Smooth muscle cell (in vitro differentiated cells): Measurements from ENCODE around the gene IDH3G. TPM values are rescaled to one million over a fixed set of nuclear protein-coding genes. Genes with fewer than 3 reads are reported as not detected.

Experiments used
- DNase-seq: peaks from one replicate; lab custom pipeline; 2025; ENCODE audit not compliant: unreplicated experiment; lab: John Stamatoyannopoulos, UW
- H2AFZ ChIP-seq: fragments of 200-600 bp; sonication (generic); 2 replicates; pipeline ENCODE4 v1.6.0; 2016; ENCODE audit warnings: antibody characterized with exemption, low read depth, mild to moderate bottlenecking
- H3F3A ChIP-seq: fragments of 200-600 bp; sonication (generic); 2 replicates; pipeline ENCODE4 v1.6.0; 2017; ENCODE audit warnings: antibody characterized with exemption, low read depth
- H3K27ac ChIP-seq: fragments of 200-600 bp; sonication (generic); 2 replicates; pipeline ENCODE4 v1.5.1; 2016; ENCODE audit warnings: low read depth, mild to moderate bottlenecking
- H3K27me3 ChIP-seq: fragments of 200-600 bp; sonication (generic); 2 replicates; pipeline ENCODE4 v1.6.1; 2016; ENCODE audit warnings: low read depth, mild to moderate bottlenecking
- H3K36me3 ChIP-seq: fragments of 200-600 bp; sonication (generic); 2 replicates; pipeline ENCODE4 v1.5.1; 2016; ENCODE audit warnings: low read depth
- H3K4me1 ChIP-seq: fragments of 200-600 bp; sonication (generic); 2 replicates; pipeline ENCODE4 v1.5.1; 2016; ENCODE audit warnings: low read depth
- H3K4me2 ChIP-seq: fragments of 200-600 bp; sonication (generic); 2 replicates; pipeline ENCODE4 v1.6.0; 2016; ENCODE audit warnings: mild to moderate bottlenecking
- H3K4me3 ChIP-seq: fragments of 200-600 bp; sonication (generic); 2 replicates; pipeline ENCODE4 v1.5.1; 2016; ENCODE audit warnings: mild to moderate bottlenecking
- H3K79me2 ChIP-seq: fragments of 200-600 bp; sonication (generic); 2 replicates; pipeline ENCODE4 v1.6.0; 2016; ENCODE audit warnings: low read depth, mild to moderate bottlenecking
- H3K9ac ChIP-seq: fragments of 200-600 bp; sonication (generic); 2 replicates; pipeline ENCODE4 v1.6.0; 2016; ENCODE audit warnings: low read depth
- H3K9me3 ChIP-seq: fragments of 200-600 bp; sonication (generic); replicated peaks from 2 replicates; pipeline ENCODE4 v1.5.1; 2016; ENCODE audit warnings: low read depth
- H4K20me1 ChIP-seq: fragments of 200-600 bp; sonication (generic); 2 replicates; pipeline ENCODE4 v1.6.0; 2016; ENCODE audit warnings: low read depth
- WGBS: methylation state at CpG from one replicate; pipeline ENCODE4 v1.1.7; 2016; ENCODE audit warnings: low lambda C conversion rate; 5-methylcytosine and 5-hydroxymethylcytosine counted together
- polyA plus RNA-seq: library from polyadenylated mRNA; unstranded; fragments of >200 nt; fragmentation: Nextera tagmentation; extraction: Ambion mirVana; gene quantifications from 2 replicates; pipeline ENCODE4 v1.2.1, GENCODE V29; 2016
- total RNA-seq: library from RNA; depleted of rRNA; stranded (reverse); fragments of >200 nt; gene quantifications from 2 replicates; pipeline ENCODE4 v1.2.3, GENCODE V29; 2014
- TF ChIP-seq, protein P1 (sequence below): fragments of 200-600 bp; sonication (generic); IDR thresholded peaks from 2 replicates; pipeline ENCODE4 v1.5.1; 2017; ENCODE audit warnings: borderline replicate concordance, mild to moderate bottlenecking, antibody characterized with exemption; ENCODE audit not compliant: insufficient read depth, poor library complexity, severe bottlenecking

Gene IDH3G
- total and polyA plus RNA-seq, 2 experiments from 2014 or later, result 86.0 to 88.9 TPM

- no peaks in the 10 kb centered on the region for H3F3A ChIP-seq
- TF ChIP-seq, protein P1, sequence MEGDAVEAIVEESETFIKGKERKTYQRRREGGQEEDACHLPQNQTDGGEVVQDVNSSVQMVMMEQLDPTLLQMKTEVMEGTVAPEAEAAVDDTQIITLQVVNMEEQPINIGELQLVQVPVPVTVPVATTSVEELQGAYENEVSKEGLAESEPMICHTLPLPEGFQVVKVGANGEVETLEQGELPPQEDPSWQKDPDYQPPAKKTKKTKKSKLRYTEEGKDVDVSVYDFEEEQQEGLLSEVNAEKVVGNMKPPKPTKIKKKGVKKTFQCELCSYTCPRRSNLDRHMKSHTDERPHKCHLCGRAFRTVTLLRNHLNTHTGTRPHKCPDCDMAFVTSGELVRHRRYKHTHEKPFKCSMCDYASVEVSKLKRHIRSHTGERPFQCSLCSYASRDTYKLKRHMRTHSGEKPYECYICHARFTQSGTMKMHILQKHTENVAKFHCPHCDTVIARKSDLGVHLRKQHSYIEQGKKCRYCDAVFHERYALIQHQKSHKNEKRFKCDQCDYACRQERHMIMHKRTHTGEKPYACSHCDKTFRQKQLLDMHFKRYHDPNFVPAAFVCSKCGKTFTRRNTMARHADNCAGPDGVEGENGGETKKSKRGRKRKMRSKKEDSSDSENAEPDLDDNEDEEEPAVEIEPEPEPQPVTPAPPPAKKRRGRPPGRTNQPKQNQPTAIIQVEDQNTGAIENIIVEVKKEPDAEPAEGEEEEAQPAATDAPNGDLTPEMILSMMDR, result no peak
- no peak overlapping the region for H3K27ac ChIP-seq
- WGBS, result 57% methylated on average over 3 of the region's 3 CpGs
- H3K27me3 ChIP-seq, result peaks cover 5% of the 10 kb centered on the region
- H3K36me3 ChIP-seq, result no peaks in the 10 kb centered on the region
- H4K20me1 ChIP-seq, result no peaks in the 10 kb centered on the region
- H3K9me3 ChIP-seq, result no peaks in the 10 kb centered on the region
- H3K4me3 ChIP-seq, result no peak overlapping the region
- peaks cover 6% of the 10 kb centered on the region for H3K4me1 ChIP-seq
- H3K4me2 ChIP-seq, result no peak overlapping the region
- no peaks in the 10 kb centered on the region for H3K79me2 ChIP-seq
- DNase-seq, result no peak
- no peak overlapping the region for H3K9ac ChIP-seq
- no peak overlapping the region for H2AFZ ChIP-seq
These were observed 32.8 kb upstream of the IDH3G start for GRCh38 chrX:153827016-153827415.

DNA sequence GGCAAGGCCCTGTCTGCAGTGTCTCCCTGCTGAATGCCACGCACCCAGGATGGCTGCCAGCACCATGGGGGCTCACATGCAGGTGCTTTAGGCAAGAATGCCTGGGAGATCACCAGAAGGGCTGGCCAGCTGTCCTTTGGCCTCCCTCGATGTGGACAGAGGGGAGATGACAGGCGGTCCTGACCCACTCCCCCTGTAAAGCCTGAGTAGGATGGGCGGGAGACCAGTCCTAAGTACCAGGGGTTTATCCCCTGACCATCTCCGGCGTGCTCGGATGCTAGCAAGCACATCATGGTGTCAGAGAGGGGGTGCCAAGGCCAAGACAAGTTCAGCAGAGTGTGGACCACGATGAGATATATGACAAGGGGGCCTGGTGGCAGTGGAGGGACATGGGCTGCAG lies 30.9 kb upstream of the IDH3G start:
- TF ChIP-seq, protein P1, result no peak
- no peak for DNase-seq
- H2AFZ ChIP-seq, result no peak overlapping the region

GRCh38 chrX:153824348-153824747 lies 30.2 kb upstream of the IDH3G start:
- H2AFZ ChIP-seq, result no peak overlapping the region
- no peaks in the 10 kb centered on the region for H3K36me3 ChIP-seq
- no peaks in the 10 kb centered on the region for H4K20me1 ChIP-seq
- no peak overlapping the region for H3K9ac ChIP-seq
- 92% methylated on average over 10 of the region's 10 CpGs for WGBS
- no peaks in the 10 kb centered on the region for H3F3A ChIP-seq
- TF ChIP-seq, protein P1, result no peak
- DNase-seq, result no peak
- no peak overlapping the region for H3K4me3 ChIP-seq
- no peaks in the 10 kb centered on the region for H3K79me2 ChIP-seq
- H3K9me3 ChIP-seq, result no peaks in the 10 kb centered on the region
- H3K4me1 ChIP-seq, result peaks cover 6% of the 10 kb centered on the region
- H3K27ac ChIP-seq, result no peak overlapping the region
- H3K4me2 ChIP-seq, result no peak overlapping the region
- no peaks in the 10 kb centered on the region for H3K27me3 ChIP-seq

More for the DNA sequence above, 30.9 kb upstream of the IDH3G start:
- no peak overlapping the region for H3K4me2 ChIP-seq
- H3K36me3 ChIP-seq, result no peaks in the 10 kb centered on the region
- no peaks in the 10 kb centered on the region for H3K9me3 ChIP-seq
- H3F3A ChIP-seq, result no peaks in the 10 kb centered on the region
- peaks cover 6% of the 10 kb centered on the region for H3K4me1 ChIP-seq
- no peak overlapping the region for H3K4me3 ChIP-seq
- no peak overlapping the region for H3K27ac ChIP-seq
- no peaks in the 10 kb centered on the region for H3K27me3 ChIP-seq
- H4K20me1 ChIP-seq, result no peaks in the 10 kb centered on the region
- WGBS, result 78% methylated on average over 8 of the region's 8 CpGs
- H3K79me2 ChIP-seq, result no peaks in the 10 kb centered on the region
- no peak overlapping the region for H3K9ac ChIP-seq

DNA sequence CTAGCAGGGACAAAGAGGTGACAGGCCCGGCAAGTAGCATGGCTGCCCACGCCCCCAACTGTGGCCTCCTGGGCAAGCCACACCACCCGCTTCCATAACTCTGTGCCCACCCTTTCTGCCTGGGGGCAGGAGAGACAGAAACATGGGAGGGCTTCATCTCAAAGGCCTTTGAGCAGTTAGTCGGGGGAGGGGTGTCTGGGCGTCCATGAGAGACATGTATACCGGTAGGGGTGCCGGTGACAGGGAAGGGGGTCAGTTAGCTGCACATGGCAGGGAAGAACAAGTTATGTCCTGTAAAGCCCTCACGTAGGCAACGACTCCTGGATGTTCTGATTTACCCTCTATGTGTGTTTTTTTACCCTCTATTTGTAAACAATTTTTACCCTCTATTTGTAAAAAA lies 26.9 kb upstream of the IDH3G start:
- H4K20me1 ChIP-seq, result no peaks in the 10 kb centered on the region

More for the DNA sequence above, 26.9 kb upstream of the IDH3G start:
- Histone ChIP-seq H3K9me3 (no peaks in the 10 kb centered on the region), H3K4me3 (no peak overlapping the region), H3K36me3 (no peaks in the 10 kb centered on the region), H3K4me1 (no peaks in the 10 kb centered on the region), H3K79me2 (no peaks in the 10 kb centered on the region), H3K4me2 (no peak overlapping the region), H3F3A (no peaks in the 10 kb centered on the region), H3K27me3 (no peaks in the 10 kb centered on the region), H3K27ac (no peak overlapping the region), H2AFZ (no peak overlapping the region), H3K9ac (no peak overlapping the region)
- 89% methylated on average over 9 of the region's 9 CpGs for WGBS
- no peak for DNase-seq
- TF ChIP-seq, protein P1, result no peak
